Posterior cingulate gyrus (tissue), 11 donors: ENCODE data around the gene CD200R1L.

Source experiments
- DNase-seq, 10 donors: peaks; one replicate each; pipeline versions ENCODE4 v3.0.0 to v3.0.0-alpha.2; 2020 to 2021; ENCODE audit warnings: mixed read lengths in 3 of 10
- intact Hi-C: fragments of 100-400 bp; cut with DNase I; formaldehyde crosslinking; loops from one replicate; pipeline ENCODE4 v1.15.1; 2023

The CD200R1L gene

GRCh38 chr3:112770032-112770626, 76.5 kb downstream of the CD200R1L start:
- no peak for DNase-seq
- intact Hi-C loops, result no loop called here

- no peak for DNase-seq
- intact Hi-C loops, result no loop called here
Observed at GRCh38 chr3:112769286-112769978, 77.2 kb downstream of the CD200R1L start.

- DNase-seq, result no peak
Observed at GRCh38 chr3:112767777-112768176, 78.9 kb downstream of the CD200R1L start.

GRCh38 chr3:112767177-112767576, 79.5 kb downstream of the CD200R1L start:
- intact Hi-C loops, result no loop called here
- no peak for DNase-seq

More at GRCh38 chr3:112767777-112768176, 78.9 kb downstream of the CD200R1L start:
- intact Hi-C loops, result no loop called here
